HG03571 (cell line): ENCODE results near the gene DUSP16.
"Not testable (repeated sequence)": the region's sequence is repeated elsewhere in the genome, so short reads cannot be mapped to it uniquely, and the experiment has no call there.

Experiments
- ATAC-seq: cut with Tn5 transposase; IDR thresholded peaks from one replicate; pipeline ENCODE4 v1.9.1; 2021; ENCODE audit not compliant: unreplicated experiment

Gene DUSP16

GRCh38 chr12:12471982-12472961, 90.4 kb downstream of the DUSP16 start:
- not testable (repeated sequence) for ATAC-seq

GRCh38 chr12:12470751-12471306, 91.8 kb downstream of the DUSP16 start:
- no peak for ATAC-seq

- no peak for ATAC-seq
Measured at GRCh38 chr12:12469386-12469785, 93.3 kb downstream of the DUSP16 start.

- ATAC-seq: no peak
Measured at GRCh38 chr12:12468575-12468974, 94.1 kb downstream of the DUSP16 start.

GRCh38 chr12:12467688-12468261, 94.9 kb downstream of the DUSP16 start:
- ATAC-seq: no peak

GRCh38 chr12:12467264-12467663, 95.4 kb downstream of the DUSP16 start:
- no peak for ATAC-seq

GRCh38 chr12:12466157-12466556, 96.5 kb downstream of the DUSP16 start:
- no peak for ATAC-seq

GRCh38 chr12:12465522-12465921, 97.1 kb downstream of the DUSP16 start:
- no peak for ATAC-seq

GRCh38 chr12:12461923-12462315, 100.7 kb downstream of the DUSP16 start:
- no peak for ATAC-seq

- no peak for ATAC-seq
Measured at GRCh38 chr12:12460935-12461922, 101.4 kb downstream of the DUSP16 start.

- no peak for ATAC-seq
Measured at GRCh38 chr12:12456637-12457036, 106.0 kb downstream of the DUSP16 start.

- no peak for ATAC-seq
Measured at GRCh38 chr12:12454315-12454714, 108.3 kb downstream of the DUSP16 start.

GRCh38 chr12:12453635-12454034, 109.0 kb downstream of the DUSP16 start:
- ATAC-seq: no peak

- ATAC-seq: no peak
Measured at GRCh38 chr12:12452326-12452902, 110.2 kb downstream of the DUSP16 start.

GRCh38 chr12:12451098-12451497, 111.6 kb downstream of the DUSP16 start:
- no peak for ATAC-seq

GRCh38 chr12:12450043-12450471, 112.6 kb downstream of the DUSP16 start:
- no peak for ATAC-seq

- no peak for ATAC-seq
Measured at GRCh38 chr12:12449533-12450025, 113.1 kb downstream of the DUSP16 start.

GRCh38 chr12:12447837-12448236, 114.8 kb downstream of the DUSP16 start:
- ATAC-seq: no peak

- ATAC-seq: no peak
Measured at GRCh38 chr12:12447236-12447635, 115.4 kb downstream of the DUSP16 start.

GRCh38 chr12:12446786-12447185, 115.9 kb downstream of the DUSP16 start:
- ATAC-seq: no peak
